Panc1 (cell line): Measurements from ENCODE around the gene ATIC. TPM values are rescaled to one million over a fixed set of nuclear protein-coding genes. Genes with fewer than 3 reads are reported as not detected.

Source experiments
- ATAC-seq: fragments of 200-7000 bp; cut with Tn5 transposase; 2 replicates; pipeline ENCODE4 v1.9.1; 2020; ENCODE audit warnings: mild to moderate bottlenecking, moderate library complexity
- BruUV-seq: library from RNA; stranded (reverse); fragments of 400-500 nt; replicated peaks from 2 replicates; lab custom pipeline; 2021; lab: Mats Ljungman, UMichigan
- CTCF ChIA-PET: fragments of 300-600 bp; sonication (Branson Sonifier 250); formaldehyde crosslinking; loops from one replicate; lab custom pipeline; 2022; ENCODE audit warnings: antibody characterized with exemption; lab: Charles Lee
- POLR2A ChIA-PET: fragments of 300-600 bp; sonication (Branson Sonifier 250); formaldehyde crosslinking; loops from one replicate; lab custom pipeline; 2022; ENCODE audit warnings: antibody characterized with exemption; lab: Charles Lee
- DNase-seq: peaks from one replicate; pipeline ENCODE4 v3.0.0-alpha.2; 2010; ENCODE audit warnings: low read depth, low spot score
- H3K27ac ChIP-seq: 2 replicates; pipeline ENCODE4 v1.5.1; 2011; ENCODE audit warnings: mild to moderate bottlenecking, low read length, inconsistent platforms
- H3K27me3 ChIP-seq: fragments of 200-500 bp; sonication (Bioruptor generic); 2 replicates; pipeline ENCODE4 v1.6.0; 2014; ENCODE audit warnings: low read length, inconsistent platforms; ENCODE audit not compliant: control insufficient read depth, insufficient read depth
- H3K36me3 ChIP-seq: fragments of 200-500 bp; sonication (Bioruptor generic); 2 replicates; pipeline ENCODE4 v1.5.1; 2014; ENCODE audit warnings: inconsistent platforms, mild to moderate bottlenecking, low read length, moderate library complexity; ENCODE audit not compliant: control insufficient read depth, insufficient read depth
- H3K4me1 ChIP-seq: 2 replicates; pipeline ENCODE4 v1.5.1; 2011; ENCODE audit warnings: inconsistent platforms, mild to moderate bottlenecking, low read length, moderate library complexity; ENCODE audit not compliant: control insufficient read depth, insufficient read depth
- H3K4me3 ChIP-seq, 2 experiments: 2 replicates each; pipeline ENCODE4 v1.5.1; 2011 to 2012; ENCODE audit warnings: low read depth in 2 of 2, low read length in 2 of 2, mild to moderate bottlenecking in 2 of 2, inconsistent platforms in 1 of 2, moderate library complexity in 1 of 2
- H3K9me3 ChIP-seq: fragments of 200-500 bp; sonication (Bioruptor generic); 2 replicates; pipeline ENCODE4 v1.5.1; 2014; ENCODE audit warnings: low read depth, mild to moderate bottlenecking, inconsistent platforms, low read length, moderate library complexity; ENCODE audit not compliant: control insufficient read depth, insufficient read depth
- POLR2AphosphoS5 ChIP-seq: IDR thresholded peaks from 2 replicates; pipeline ENCODE4 v1.6.1; 2012; ENCODE audit warnings: mild to moderate bottlenecking, low read depth, low read length, moderate library complexity
- SIN3A ChIP-seq: IDR thresholded peaks from 2 replicates; pipeline ENCODE4 v1.6.1; 2012; ENCODE audit warnings: low read depth, mild to moderate bottlenecking, low read length, moderate library complexity, borderline replicate concordance; ENCODE audit not compliant: insufficient read depth
- TCF7L2 ChIP-seq: IDR thresholded peaks from 2 replicates; pipeline ENCODE4 v1.6.1; 2011; ENCODE audit warnings: mild to moderate bottlenecking, low read depth, low read length, inconsistent platforms
- in situ Hi-C: cut with HindIII; loops from 2 replicates; pipeline ENCODE4 v1.10.0; 2016; ENCODE audit warnings: low sequenced_read_pairs, low pct_unique_long_range_greater_than_20kb
- intact Hi-C: fragments of 100-400 bp; cut with micrococcal nuclease; formaldehyde crosslinking; loops from one replicate; pipeline ENCODE4 v1.10.0; 2022; ENCODE audit not compliant: unreplicated experiment
- total RNA-seq: library from RNA; stranded (reverse); gene quantifications from one replicate; pipeline ENCODE4 v1.2.1, GENCODE V29; 2021; ENCODE audit not compliant: unreplicated experiment
- TF ChIP-seq, protein P1 (sequence below): fragments of 450-650 bp; IDR thresholded peaks from 2 replicates; pipeline ENCODE4 v1.5.1; 2017; ENCODE audit warnings: mild to moderate bottlenecking
- TF ChIP-seq, protein P2 (sequence below), 2 experiments: IDR thresholded peaks; 2 replicates each; pipeline ENCODE4 v1.6.1; 2011 to 2012; ENCODE audit warnings: low read depth in 2 of 2, control low read depth in 1 of 2, low read length in 1 of 2, mild to moderate bottlenecking in 1 of 2, moderate library complexity in 1 of 2; ENCODE audit not compliant: insufficient read depth in 1 of 2

ATIC gene
- total RNA-seq, 1 experiment from 2014 or later: 223 TPM

DNA sequence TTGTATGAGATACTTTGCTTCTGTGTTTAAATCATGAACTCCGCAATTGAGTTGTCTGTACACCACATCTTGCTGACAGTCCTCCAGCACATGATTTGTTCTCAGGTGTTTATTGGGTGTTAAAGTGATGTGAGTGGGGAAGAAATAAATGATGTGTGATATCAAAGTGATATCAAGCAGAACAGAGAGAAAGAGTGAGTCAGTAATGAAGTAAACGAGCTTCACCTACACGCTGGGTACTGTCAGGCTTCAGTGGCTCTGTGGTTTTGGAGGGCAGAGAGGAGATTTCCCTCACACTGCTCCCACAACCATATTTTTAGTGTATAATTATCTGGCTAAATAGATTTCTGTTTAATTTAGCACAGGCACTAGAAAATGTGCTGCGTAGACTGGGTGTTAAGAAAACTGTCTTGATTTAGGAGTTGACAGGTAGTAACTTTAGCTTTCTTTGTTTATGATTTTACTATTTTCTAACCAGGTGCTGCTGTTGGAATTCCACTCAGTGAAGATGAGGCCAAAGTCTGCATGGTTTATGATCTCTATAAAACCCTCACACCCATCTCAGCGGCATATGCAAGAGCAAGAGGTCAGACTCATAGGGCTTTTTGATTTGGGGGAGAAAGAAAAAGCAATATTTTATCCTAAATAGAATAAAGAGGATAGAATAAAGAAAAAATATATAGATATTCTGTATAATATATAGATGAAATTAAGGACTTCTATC lies 21.2 kb downstream of the ATIC start:
- no peaks in the 10 kb centered on the region for H3K27me3 ChIP-seq
- intact Hi-C loops (no loop called here), in situ Hi-C loops (no loop called here)
- DNase-seq: no peak
- H3K9me3 ChIP-seq: no peaks in the 10 kb centered on the region
- TF ChIP-seq SIN3A (no peak), POLR2AphosphoS5 (no peak), TCF7L2 (no peak)
- TF ChIP-seq, protein P1, sequence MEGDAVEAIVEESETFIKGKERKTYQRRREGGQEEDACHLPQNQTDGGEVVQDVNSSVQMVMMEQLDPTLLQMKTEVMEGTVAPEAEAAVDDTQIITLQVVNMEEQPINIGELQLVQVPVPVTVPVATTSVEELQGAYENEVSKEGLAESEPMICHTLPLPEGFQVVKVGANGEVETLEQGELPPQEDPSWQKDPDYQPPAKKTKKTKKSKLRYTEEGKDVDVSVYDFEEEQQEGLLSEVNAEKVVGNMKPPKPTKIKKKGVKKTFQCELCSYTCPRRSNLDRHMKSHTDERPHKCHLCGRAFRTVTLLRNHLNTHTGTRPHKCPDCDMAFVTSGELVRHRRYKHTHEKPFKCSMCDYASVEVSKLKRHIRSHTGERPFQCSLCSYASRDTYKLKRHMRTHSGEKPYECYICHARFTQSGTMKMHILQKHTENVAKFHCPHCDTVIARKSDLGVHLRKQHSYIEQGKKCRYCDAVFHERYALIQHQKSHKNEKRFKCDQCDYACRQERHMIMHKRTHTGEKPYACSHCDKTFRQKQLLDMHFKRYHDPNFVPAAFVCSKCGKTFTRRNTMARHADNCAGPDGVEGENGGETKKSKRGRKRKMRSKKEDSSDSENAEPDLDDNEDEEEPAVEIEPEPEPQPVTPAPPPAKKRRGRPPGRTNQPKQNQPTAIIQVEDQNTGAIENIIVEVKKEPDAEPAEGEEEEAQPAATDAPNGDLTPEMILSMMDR: no peak
- TF ChIP-seq, protein P2, sequence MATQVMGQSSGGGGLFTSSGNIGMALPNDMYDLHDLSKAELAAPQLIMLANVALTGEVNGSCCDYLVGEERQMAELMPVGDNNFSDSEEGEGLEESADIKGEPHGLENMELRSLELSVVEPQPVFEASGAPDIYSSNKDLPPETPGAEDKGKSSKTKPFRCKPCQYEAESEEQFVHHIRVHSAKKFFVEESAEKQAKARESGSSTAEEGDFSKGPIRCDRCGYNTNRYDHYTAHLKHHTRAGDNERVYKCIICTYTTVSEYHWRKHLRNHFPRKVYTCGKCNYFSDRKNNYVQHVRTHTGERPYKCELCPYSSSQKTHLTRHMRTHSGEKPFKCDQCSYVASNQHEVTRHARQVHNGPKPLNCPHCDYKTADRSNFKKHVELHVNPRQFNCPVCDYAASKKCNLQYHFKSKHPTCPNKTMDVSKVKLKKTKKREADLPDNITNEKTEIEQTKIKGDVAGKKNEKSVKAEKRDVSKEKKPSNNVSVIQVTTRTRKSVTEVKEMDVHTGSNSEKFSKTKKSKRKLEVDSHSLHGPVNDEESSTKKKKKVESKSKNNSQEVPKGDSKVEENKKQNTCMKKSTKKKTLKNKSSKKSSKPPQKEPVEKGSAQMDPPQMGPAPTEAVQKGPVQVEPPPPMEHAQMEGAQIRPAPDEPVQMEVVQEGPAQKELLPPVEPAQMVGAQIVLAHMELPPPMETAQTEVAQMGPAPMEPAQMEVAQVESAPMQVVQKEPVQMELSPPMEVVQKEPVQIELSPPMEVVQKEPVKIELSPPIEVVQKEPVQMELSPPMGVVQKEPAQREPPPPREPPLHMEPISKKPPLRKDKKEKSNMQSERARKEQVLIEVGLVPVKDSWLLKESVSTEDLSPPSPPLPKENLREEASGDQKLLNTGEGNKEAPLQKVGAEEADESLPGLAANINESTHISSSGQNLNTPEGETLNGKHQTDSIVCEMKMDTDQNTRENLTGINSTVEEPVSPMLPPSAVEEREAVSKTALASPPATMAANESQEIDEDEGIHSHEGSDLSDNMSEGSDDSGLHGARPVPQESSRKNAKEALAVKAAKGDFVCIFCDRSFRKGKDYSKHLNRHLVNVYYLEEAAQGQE (IDR thresholded peaks at IDR 0.05; ENCODE audit: insufficient read depth in 1 of 2, low read depth in 2 of 2, low read length in 1 of 2): no peak
- no peak for ATAC-seq
- H3K36me3 ChIP-seq: peaks cover 52% of the 10 kb centered on the region
- CTCF ChIA-PET: no interaction called here
- POLR2A ChIA-PET: no interaction called here
- no peak overlapping the region for H3K4me3 ChIP-seq
- no peaks in the 10 kb centered on the region for H3K4me1 ChIP-seq
- no TSS peak for BruUV-seq
- H3K27ac ChIP-seq: no peak overlapping the region

DNA sequence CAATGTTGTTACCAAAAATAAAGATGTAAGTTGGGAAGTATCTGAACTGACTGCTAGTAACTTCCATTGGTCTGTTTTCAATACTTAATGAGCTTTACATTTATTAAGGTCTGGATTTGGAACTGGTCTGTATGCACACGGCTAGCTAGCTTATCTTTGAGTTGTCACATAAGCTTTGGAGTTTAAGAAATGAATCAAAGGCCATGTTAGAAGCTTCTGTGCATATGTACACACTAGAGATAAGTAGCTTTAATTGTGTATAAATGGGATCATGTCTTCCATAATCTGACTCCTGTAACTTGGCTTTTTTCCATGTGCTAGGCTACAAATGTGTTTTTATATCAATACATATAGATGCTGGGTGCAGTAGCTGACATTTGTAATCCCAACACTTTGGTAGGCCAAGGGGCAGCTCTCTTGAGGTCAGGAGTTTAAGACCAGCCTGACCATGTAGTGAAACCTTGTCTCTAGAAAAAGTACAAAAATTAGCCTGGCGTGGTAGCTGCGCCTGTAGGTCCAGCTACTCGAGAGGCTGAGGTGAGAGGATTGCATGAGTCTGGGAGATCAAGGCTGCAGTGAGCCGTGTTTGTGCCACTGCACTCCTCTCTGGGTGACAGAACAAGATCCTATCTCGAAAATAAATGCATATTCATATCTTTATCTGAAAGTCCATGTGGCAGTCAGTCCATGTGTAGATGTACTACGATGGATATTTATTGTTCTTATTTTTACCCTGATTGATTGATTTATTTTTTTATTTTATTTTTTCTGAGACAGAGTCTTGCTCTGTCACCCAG lies 27.2 kb downstream of the ATIC start:
- in situ Hi-C loops: no loop called here
- intact Hi-C loops: no loop called here
- CTCF ChIA-PET: no interaction called here
- TF ChIP-seq, protein P2 (IDR thresholded peaks at IDR 0.05; ENCODE audit: insufficient read depth in 1 of 2, low read depth in 2 of 2, low read length in 1 of 2): no peak
- TF ChIP-seq TCF7L2: no peak
- DNase-seq (no peak), ATAC-seq (no peak)
- POLR2A ChIA-PET: no interaction called here
- H3K27ac ChIP-seq: no peak overlapping the region
- no TSS peak for BruUV-seq
- H3K9me3 ChIP-seq: no peaks in the 10 kb centered on the region
- no peaks in the 10 kb centered on the region for H3K4me1 ChIP-seq
- peaks cover 48% of the 10 kb centered on the region for H3K36me3 ChIP-seq
- no peak overlapping the region for H3K4me3 ChIP-seq
- no peaks in the 10 kb centered on the region for H3K27me3 ChIP-seq
